HEK293 (cell line): ENCODE data around the gene THY1.

Experiments
- CTCF ChIA-PET: fragments of 350-600 bp; formaldehyde crosslinking; extraction: SDS; loops from one replicate; lab custom pipeline; 2021; ENCODE audit warnings: antibody characterized with exemption; lab: Yijun Ruan, JAX
- POLR2A ChIA-PET: fragments of 300-600 bp; formaldehyde crosslinking; extraction: SDS; loops from one replicate; lab custom pipeline; 2020; ENCODE audit warnings: antibody characterized with exemption, inconsistent platforms; lab: Yijun Ruan, JAX
- H3K27ac ChIP-seq: fragments of 200-500 bp; sonication (Bioruptor generic); 2 replicates; pipeline ENCODE4 v1.5.1; 2014; ENCODE audit warnings: low read depth, low read length, control low read depth, inconsistent platforms; ENCODE audit errors: extremely low read depth
- H3K36me3 ChIP-seq, 2 experiments: fragments of 200-500 bp in 1 of 2; sonication (Bioruptor generic) in 1 of 2; 1 replicate in 1 of 2; 2 replicates in 1 of 2; pipeline ENCODE4 v1.5.1; 2014 to 2017; ENCODE audit warnings: inconsistent platforms in 2 of 2, low read length in 2 of 2; ENCODE audit not compliant: control insufficient read depth in 2 of 2, insufficient read depth in 1 of 2
- H3K4me1 ChIP-seq: fragments of 200-500 bp; sonication (Bioruptor generic); 2 replicates; pipeline ENCODE4 v1.5.1; 2014; ENCODE audit warnings: mild to moderate bottlenecking, low read length, inconsistent platforms; ENCODE audit not compliant: control insufficient read depth, insufficient read depth
- H3K4me3 ChIP-seq: 2 replicates; pipeline ENCODE4 v1.5.1; 2011; ENCODE audit warnings: low read depth, mild to moderate bottlenecking, control low read depth, low read length, moderate library complexity
- H3K9me3 ChIP-seq: fragments of 200-500 bp; sonication (Bioruptor generic); 2 replicates; pipeline ENCODE4 v1.5.1; 2014; ENCODE audit warnings: low read depth, low read length, inconsistent platforms; ENCODE audit not compliant: control insufficient read depth, insufficient read depth
- GLI2 ChIP-seq: fragments of 450-650 bp; formaldehyde crosslinking; IDR thresholded peaks from 2 replicates; pipeline ENCODE4; 2017; ENCODE audit warnings: missing biosample characterization, missing genetic modification characterization, low read depth, borderline replicate concordance
- KLF1 ChIP-seq: fragments of 450-650 bp; formaldehyde crosslinking; IDR thresholded peaks from 2 replicates; pipeline ENCODE4 v1.5.1; 2016; ENCODE audit warnings: missing biosample characterization, missing genetic modification characterization
- PRDM1 ChIP-seq: fragments of 450-650 bp; formaldehyde crosslinking; IDR thresholded peaks from 2 replicates; pipeline ENCODE4; 2016; ENCODE audit warnings: missing biosample characterization, missing genetic modification characterization
- ZFP41 ChIP-seq: fragments of 450-650 bp; formaldehyde crosslinking; IDR thresholded peaks from 2 replicates; pipeline ENCODE4 v1.5.1; 2016; ENCODE audit warnings: missing biosample characterization, missing genetic modification characterization, borderline replicate concordance
- ZNF138 ChIP-seq: fragments of 450-650 bp; formaldehyde crosslinking; IDR thresholded peaks from 2 replicates; pipeline ENCODE4 v1.5.1; 2016; ENCODE audit warnings: missing biosample characterization, missing genetic modification characterization, borderline replicate concordance
- ZNF155 ChIP-seq: fragments of 450-650 bp; formaldehyde crosslinking; IDR thresholded peaks from 2 replicates; pipeline ENCODE4 v1.5.1; 2016; ENCODE audit warnings: missing biosample characterization, missing genetic modification characterization
- ZNF175 ChIP-seq: fragments of 450-650 bp; formaldehyde crosslinking; IDR thresholded peaks from 2 replicates; pipeline ENCODE4 v1.5.1; 2016; ENCODE audit warnings: missing biosample characterization, missing genetic modification characterization
- ZNF354C ChIP-seq: fragments of 450-650 bp; formaldehyde crosslinking; IDR thresholded peaks from 2 replicates; pipeline ENCODE4 v1.5.1; 2016; ENCODE audit warnings: missing biosample characterization, missing genetic modification characterization, low read depth, borderline replicate concordance
- ZNF366 ChIP-seq: fragments of 450-650 bp; formaldehyde crosslinking; conservative IDR thresholded peaks from 2 replicates; pipeline ENCODE4 v1.5.1; 2016; ENCODE audit warnings: missing biosample characterization, missing genetic modification characterization
- ZNF624 ChIP-seq: fragments of 450-650 bp; formaldehyde crosslinking; IDR thresholded peaks from 2 replicates; pipeline ENCODE4 v1.5.1; 2017; ENCODE audit warnings: missing biosample characterization, missing genetic modification characterization
- TF ChIP-seq, protein P1 (sequence below): fragments of 450-650 bp; formaldehyde crosslinking; IDR thresholded peaks from 2 replicates; pipeline ENCODE4 v1.5.1; 2016; ENCODE audit warnings: missing biosample characterization, missing genetic modification characterization

Gene THY1

DNA sequence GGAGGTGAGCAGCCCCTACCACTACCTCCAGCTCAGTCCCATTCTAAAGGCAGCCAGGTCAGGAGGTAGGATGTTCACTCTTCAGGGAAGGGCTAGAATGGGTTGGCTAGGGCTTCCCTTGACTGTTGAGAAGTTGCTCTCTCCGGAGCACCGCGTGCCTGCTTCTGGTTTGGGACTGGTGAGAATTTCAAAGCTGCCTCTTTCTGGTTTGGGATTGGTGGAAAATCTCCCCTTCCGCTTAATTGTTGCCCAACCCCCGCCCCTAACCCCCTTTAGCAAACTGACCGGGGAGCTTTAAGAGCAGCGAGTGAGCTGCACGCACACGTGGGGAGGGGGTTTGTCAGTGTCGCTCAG lies 42.2 kb downstream of the THY1 start:
- ChIA-PET CTCF (interaction anchor here (0.6 to 13.7 kb wide), 22 partner anchors 7 to 326 kb away, joined by 3 to 160 read pairs (median 4); partner anchors contain the start of genes C1QTNF5 and RNF26), POLR2A (interaction anchor here (0.8 to 1.5 kb wide), 5 partner anchors 20 to 259 kb away, joined by 3 to 7 read pairs (median 4); partner anchors contain the start of gene HINFP)
- Histone ChIP-seq H3K4me1 (no peaks in the 10 kb centered on the region; the same call in 1 of the 2 replicates), H3K27ac (no peak overlapping the region), H3K36me3 (no peaks in the 10 kb centered on the region), H3K4me3 (peak overlapping the region; percentile 45; the same call in 1 of the 2 replicates), H3K9me3 (no peaks in the 10 kb centered on the region)
- TF ChIP-seq ZNF624 (no peak), ZNF354C (no peak), ZNF138 (tag by site-specific recombination) (no peak), ZNF366 (tag by site-specific recombination) (no peak), ZNF175 (no peak)
- TF ChIP-seq, protein P1, sequence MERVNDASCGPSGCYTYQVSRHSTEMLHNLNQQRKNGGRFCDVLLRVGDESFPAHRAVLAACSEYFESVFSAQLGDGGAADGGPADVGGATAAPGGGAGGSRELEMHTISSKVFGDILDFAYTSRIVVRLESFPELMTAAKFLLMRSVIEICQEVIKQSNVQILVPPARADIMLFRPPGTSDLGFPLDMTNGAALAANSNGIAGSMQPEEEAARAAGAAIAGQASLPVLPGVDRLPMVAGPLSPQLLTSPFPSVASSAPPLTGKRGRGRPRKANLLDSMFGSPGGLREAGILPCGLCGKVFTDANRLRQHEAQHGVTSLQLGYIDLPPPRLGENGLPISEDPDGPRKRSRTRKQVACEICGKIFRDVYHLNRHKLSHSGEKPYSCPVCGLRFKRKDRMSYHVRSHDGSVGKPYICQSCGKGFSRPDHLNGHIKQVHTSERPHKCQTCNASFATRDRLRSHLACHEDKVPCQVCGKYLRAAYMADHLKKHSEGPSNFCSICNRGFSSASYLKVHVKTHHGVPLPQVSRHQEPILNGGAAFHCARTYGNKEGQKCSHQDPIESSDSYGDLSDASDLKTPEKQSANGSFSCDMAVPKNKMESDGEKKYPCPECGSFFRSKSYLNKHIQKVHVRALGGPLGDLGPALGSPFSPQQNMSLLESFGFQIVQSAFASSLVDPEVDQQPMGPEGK (tag by site-specific recombination), result no peak

DNA sequence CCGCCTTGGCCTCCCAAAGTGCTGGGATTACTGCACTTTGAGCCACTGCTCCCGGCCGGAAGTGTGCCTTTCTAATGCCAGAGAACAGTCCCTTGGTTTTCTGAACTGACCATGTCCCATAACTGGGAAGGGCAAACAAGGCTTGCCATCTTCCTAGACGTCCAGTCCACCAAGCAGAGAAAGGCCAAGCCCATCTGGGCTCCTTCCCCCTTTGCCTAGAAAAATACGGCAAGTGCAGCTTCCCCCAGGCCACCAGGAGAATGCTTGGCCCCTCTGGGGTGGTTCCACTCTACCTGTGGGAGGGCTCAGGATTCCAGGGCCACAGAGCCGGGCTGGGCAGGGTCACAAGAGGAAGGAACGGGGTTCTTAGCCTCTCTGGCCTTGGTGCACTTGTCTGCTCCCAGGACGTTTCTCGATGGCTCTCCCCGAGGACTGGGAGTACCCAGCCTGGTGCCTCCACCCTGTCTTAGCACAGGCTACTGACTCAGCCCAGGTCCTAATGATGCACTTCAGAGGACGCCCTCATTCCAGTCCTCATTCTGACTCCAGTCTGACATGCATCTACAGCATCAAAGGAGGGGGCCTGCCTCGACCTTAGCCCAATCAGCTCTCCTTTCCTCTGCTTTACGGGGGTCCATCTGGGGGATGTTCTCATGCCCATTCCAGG lies 42.7 kb downstream of the THY1 start:
- Histone ChIP-seq H3K4me1 (no peaks in the 10 kb centered on the region; the same call in 1 of the 2 replicates), H3K27ac (no peak overlapping the region)
- CTCF ChIA-PET, result interaction anchor here (0.6 to 13.7 kb wide), 19 partner anchors 9 to 1090 kb away, joined by 3 to 160 read pairs (median 4); partner anchors contain the start of gene RNF26
- TF ChIP-seq ZNF155 (tag by site-specific recombination) (no peak), GLI2 (no peak), KLF1 (tag by site-specific recombination) (0 out of 2 replicates have a peak, but pooled peaks have one; percentile 10), ZFP41 (tag by site-specific recombination) (no peak)
- TF ChIP-seq, all 188 proteins: peak for 1
- no peak overlapping the region for H3K4me3 ChIP-seq
- POLR2A ChIA-PET, result interaction anchor here (1.2 to 1.5 kb wide), 2 partner anchors 42 to 56 kb away, joined by 4 to 7 read pairs; no protein-coding TSS in a partner anchor
- no peaks in the 10 kb centered on the region for H3K9me3 ChIP-seq
- no peaks in the 10 kb centered on the region for H3K36me3 ChIP-seq

DNA sequence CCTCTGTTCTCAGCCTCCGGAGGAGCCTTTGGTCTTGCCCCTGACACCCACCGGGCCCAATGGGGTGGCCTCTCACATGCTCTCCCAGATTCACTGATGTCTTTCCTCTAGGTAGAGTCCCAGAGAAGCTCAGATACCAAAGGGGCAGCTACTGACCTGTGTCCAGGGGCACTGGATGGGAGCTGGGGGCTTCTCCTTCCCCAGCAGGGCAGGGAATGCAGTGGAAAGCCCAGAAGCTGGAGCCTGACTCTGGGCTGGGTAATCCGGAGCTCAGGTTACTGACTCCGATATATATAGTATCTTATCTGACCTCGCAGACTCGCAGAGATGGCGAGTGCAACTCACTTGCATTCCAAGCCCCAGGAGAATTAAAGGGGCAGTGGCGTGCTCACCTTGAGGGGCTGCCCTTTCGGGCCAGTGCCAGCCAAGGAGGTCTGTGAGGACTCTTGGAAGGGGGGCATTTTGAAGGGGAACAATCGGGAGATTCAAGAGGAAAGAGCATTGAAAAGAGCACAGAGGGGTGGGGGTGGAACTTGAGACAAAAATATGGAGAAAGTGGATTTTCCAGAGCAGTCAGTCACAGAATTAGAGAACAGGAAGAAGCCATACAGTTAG lies 44.0 kb downstream of the THY1 start:
- POLR2A ChIA-PET, result interaction anchor here (0.9 to 1.6 kb wide), 4 partner anchors 18 to 60 kb away, joined by 3 to 9 read pairs (median 4); no protein-coding TSS in a partner anchor
- CTCF ChIA-PET, result interaction anchor here (0.7 to 13.7 kb wide), 7 partner anchors 17 to 124 kb away, joined by 3 to 160 read pairs (median 5); partner anchors contain the start of gene RNF26
- H3K4me3 ChIP-seq, result no peak overlapping the region
- TF ChIP-seq, protein P1 (tag by site-specific recombination), result no peak
- peak; percentile 28; the same call in 1 of the 2 replicates for TF ChIP-seq PRDM1
- TF ChIP-seq, all 188 proteins: peak for 1
- Histone ChIP-seq H3K9me3 (no peaks in the 10 kb centered on the region), H3K4me1 (no peaks in the 10 kb centered on the region; the same call in 1 of the 2 replicates), H3K27ac (no peak overlapping the region), H3K36me3 (no peaks in the 10 kb centered on the region)
